Colon (tissue), 2 donors: ENCODE data around the gene OTULIN.

Experiments
- FAIRE-seq: peaks from 2 replicates; lab custom pipeline; 2012; peaks lifted over from hg19 to GRCh38; lab: Jason Lieb, UNC
- donor health status: control.
- donor health status: control.

OTULIN gene

GRCh38 chr5:14669415-14669814 is 4.9 kb downstream of the OTULIN start:
- FAIRE-seq = no peak

DNA sequence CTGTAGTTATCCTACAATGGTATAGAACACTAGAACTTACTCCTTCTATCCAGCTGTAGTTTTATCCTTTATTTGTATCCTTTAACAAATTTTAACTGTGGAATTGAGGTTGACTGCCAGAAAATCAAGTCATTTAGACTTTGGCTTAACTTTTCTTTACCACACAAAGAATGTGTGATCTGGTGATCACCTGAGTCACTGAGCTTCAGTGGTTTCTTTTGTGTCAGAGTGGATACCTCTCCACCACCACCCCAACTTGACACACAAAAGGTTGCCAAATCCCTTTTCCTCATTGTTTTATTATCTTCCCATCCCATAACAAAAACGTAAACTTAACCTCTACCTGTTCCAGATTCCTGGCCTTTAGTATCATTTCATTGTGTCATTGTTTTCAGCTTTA is 5.5 kb downstream of the OTULIN start:
- no peak for FAIRE-seq

- FAIRE-seq = no peak
Measured at GRCh38 chr5:14671414-14671813, 6.9 kb downstream of the OTULIN start.

- no peak for FAIRE-seq
Measured at GRCh38 chr5:14672082-14672481, 7.6 kb downstream of the OTULIN start.

GRCh38 chr5:14672484-14673394 is 8.2 kb downstream of the OTULIN start:
- no peak for FAIRE-seq

DNA sequence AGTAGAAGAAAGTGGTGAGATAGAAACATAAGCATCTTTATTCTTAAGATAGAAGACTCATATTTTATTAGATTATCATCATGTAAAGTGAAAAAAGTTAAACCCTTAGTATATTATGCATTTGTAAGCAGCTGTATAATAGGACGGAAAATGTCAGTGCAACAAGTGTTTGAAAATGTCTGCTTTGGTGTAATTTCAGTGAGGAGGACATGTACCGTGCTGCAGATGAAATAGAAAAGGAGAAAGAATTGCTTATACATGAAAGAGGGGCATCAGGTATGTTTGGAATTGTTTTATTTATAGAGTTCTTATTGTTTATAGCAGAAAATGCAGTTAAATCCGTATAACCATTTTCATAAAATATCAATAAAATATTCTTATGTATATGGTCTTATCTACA is 8.9 kb downstream of the OTULIN start:
- FAIRE-seq = no peak

DNA sequence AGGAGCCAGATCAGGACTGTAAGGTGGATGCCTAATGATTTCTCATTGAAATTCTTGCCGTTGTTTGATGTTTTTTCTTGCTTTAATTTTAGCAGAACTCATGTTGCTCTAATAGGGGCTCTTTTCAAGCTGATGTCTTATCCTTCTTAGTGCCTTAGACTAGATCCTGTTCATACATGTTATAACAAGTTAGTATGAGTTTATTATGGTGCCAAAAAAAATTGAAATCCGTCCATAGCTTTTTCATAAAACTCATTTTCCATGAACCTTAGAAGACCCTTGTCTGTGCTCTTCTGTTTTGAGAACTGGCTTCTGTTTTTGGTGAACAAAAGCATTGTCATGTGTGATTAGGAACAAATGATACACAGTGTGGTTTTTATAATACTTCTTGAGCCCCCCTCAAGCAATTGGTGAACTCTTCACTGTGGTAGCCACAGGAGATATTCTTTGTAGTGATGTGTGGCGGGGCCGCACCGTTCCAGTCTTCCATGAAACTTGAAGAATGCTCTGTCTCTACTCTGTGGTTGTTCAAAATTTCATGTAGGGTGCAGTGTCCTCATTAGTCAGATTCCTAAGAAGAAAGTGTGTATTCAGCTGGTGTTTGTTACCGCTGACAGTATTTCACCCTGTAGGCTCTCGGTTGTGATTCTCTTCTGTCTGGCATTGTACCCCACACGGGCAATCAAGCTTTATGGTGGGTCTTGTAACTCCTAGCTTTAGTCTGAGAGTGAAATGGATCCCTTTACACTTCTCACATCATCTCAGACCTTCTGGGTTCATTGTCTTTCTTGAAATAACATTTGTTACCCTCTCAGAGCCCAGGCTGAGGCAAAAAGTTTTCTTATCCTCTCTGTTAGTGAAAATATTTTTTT is 10.7 kb downstream of the OTULIN start:
- no peak for FAIRE-seq

DNA sequence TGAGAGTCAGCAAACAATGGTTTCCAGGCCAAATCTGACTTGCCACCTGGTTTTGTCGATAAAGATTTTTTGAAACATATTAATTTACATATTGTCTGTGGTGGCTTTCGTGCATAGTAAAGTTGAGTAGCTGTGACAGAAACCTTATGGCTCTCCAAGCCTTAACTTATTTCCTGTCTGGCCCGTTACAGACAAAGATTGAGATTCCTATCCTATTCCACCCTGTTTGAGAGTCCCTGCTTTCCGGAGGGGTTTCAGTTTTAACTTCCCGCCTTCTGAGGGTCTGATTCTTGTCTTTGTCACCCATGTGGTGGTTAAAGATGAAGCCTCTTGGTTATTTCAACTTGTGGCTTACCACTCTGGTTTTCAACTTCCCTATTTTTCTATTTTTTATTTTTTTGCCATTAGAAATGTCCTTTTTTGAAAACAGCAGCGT is 11.4 kb downstream of the OTULIN start:
- no peak for FAIRE-seq

DNA sequence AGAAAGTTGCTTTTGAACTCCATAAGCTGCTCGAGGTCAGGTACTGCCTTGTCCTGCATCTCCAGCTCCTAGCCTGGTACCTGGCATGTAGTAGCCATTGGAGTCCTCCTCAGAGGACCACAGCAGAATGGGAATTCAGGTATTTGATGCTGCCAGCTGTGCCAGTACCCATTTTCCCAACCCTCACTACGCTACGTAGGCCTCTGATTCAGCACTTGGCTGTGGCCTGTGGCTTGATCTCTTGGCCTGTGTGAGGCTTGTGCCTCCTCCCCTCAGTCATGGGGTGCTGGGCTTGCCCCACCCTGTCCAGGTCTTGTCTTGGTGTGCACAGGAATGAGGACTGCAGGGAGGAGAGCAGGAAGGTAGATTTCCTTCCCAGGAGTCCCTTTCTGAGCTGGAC is 11.8 kb downstream of the OTULIN start:
- FAIRE-seq = no peak

GRCh38 chr5:14678773-14679334 is 14.3 kb downstream of the OTULIN start:
- no peak for FAIRE-seq

DNA sequence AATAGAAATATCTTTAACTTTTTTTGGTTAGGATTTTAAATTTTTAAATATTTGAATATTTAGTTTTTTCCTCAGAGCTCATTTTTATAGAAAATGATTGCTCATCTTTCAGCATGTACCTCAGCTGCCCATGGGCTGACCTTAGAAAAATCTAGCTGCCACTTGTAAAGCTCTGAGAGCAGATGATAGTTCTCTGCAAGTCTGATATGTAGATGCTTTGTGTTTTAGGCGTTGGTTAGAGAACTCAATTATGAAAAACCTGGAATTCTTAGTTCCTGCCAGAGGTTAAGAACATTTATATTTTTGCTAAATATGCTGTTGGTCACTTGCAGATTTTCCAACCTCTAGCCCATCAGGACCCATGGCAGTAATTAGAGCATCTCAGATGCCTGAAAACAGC is 15.1 kb downstream of the OTULIN start:
- FAIRE-seq = no peak

DNA sequence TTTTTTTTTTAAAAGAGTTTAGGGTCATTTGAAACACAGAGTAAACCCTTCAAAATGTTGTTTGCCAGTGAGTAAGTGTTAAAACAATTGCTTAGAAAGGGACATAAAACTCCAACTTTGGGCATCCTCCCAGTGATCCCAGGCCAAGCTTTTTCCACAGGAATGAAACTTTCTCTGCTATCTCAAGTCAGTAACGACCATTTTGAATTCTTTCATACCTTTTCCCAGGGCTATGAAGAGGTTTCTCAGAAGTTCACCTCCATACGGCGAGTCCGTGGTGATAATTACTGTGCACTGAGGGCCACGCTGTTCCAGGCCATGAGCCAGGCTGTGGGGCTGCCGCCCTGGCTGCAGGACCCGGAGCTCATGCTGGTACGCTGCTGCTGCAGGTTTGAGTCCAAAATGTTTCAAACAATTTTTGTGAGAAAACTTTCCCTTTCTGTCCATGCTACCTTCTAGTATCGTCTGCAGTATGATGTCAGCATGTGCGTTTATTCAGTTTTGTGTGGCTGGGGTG is 16.8 kb downstream of the OTULIN start:
- no peak for FAIRE-seq

DNA sequence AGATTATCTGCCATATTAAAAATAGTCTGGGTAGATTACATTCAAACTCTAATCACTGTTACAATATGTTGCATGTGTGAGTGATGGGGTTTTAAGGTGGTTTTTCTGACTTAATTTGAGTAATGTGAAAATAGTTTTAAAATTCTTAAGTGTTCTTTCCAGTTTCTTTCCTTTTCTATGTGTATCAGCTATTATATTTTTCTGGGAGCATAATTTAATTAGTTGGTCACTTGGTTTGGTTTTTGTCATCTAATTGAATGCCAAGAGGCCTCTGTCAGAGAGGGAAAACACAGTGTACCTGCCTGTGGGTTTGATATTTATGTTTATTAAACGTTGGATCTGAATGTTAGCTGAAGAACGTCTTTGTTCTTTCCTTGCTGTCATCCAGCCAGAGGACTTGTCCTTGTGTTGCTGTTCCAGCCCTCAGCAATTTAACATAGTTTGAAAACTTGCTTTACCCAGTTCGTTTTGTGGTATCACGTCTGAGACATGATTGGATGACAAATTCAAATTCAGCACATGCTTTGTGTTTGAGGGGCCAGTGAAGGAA is 19.5 kb downstream of the OTULIN start:
- no peak for FAIRE-seq

DNA sequence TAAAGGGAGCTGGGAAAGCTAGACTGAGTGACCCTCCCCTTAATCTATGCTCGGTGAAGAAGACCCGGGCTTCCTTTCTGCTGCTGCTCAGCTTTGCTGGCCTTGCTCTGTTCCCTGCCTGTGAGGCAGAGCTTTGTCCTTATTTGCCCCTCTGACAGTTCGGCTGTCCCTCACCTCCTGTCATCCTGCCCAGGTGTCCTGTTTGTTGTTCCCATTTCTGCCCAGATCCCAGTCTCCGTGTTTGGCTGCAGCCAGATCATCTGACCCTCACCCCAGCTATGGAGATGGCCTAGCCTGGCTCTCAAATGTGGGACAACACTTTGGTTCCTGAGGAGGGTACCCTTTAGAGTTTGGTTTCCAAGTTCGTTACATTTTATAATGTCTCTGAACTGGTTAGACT is 20.2 kb downstream of the OTULIN start:
- FAIRE-seq = no peak

GRCh38 chr5:14685757-14686156 is 21.2 kb downstream of the OTULIN start:
- no peak for FAIRE-seq

DNA sequence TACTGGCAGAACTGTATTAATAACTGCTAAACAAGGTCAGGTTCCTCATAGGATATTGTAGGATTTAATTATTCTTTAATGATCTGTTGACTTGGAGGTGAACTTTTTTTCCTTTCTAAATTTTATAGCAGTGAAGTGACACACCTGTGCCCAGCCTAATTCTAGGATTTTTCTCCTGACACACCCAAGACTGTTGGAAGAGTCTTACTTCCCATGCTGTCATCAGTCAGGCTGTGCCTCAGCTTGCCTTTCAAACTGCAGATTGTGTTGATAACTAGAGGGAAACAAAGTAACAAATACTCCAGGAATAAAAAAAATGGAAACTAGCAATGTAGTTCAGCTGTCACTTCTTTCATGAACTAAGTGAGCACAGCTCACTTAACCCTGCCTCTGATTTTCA is 22.0 kb downstream of the OTULIN start:
- FAIRE-seq = no peak

DNA sequence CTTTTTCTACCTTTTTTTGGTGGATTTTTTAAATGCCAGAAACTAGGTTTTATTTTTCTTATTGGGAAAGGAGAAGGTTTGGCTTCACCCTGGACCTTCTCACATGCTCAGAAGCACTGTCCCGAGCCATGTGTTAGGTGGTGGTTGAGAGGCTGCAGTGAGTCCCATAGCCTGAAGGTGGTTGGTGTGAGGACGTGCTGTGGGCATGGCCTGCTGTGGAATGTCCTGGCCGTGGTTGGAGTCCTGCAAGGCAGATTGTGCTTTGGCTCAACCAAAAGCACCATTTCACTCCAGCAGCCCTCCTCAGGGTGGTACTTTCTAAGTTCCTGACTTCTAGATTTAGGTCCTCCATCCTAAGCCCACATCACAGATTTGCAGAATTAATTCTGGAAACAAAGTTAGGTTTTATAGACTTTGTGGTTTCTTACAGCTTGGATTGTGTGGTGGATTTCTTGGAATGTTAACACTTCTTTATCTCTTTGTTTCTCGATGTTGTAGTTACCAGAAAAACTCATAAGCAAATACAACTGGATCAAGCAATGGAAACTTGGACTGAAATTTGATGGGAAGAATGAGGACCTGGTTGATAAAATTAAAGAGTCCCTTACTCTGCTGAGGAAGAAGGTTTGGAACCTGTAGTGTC is 22.6 kb downstream of the OTULIN start:
- FAIRE-seq = no peak

DNA sequence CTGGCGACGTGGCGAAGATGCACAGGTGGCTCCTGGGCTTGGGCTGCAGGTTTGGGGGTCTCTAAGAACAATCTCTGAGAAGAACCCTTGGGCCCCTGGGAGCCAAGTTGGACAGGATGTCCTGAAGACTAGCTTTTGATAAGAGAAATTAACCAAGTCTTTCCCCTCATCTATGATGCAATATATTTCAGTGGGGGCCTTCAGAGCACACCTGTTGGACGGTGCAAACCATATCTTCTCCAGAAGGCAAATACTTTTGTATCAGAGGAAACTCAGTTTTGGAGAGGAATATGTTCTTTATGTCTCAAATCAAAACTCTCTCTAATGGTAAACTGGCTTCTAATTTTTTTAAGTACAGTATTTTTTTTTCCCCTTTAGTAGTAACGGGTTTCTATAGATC is 28.6 kb downstream of the OTULIN start:
- FAIRE-seq = no peak

- FAIRE-seq = no peak
Measured at GRCh38 chr5:14695152-14695551, 30.6 kb downstream of the OTULIN start.

DNA sequence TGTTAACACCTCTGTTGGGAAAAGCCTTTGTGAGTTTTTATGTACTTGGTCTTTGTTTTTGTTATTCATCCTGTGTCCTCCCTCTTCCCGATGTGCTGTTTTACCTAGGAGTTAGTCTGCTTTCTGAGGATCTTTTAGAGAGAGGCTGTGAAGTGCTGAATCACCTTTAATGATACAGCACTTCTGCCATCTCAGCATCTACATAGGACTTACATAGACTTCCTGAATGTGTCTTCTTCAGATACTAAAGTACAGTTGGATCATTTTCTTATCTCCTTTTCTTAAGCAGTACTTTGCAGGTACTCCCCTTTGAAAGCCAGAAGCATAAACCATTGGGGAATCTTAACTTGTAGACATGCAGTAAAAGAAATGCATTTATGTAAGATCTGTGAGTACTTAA is 31.5 kb downstream of the OTULIN start:
- FAIRE-seq = no peak

- FAIRE-seq = no peak
Measured at GRCh38 chr5:14696851-14697250, 32.3 kb downstream of the OTULIN start.

- no peak for FAIRE-seq
Measured at GRCh38 chr5:14698495-14698894, 34.0 kb downstream of the OTULIN start.
